ENCODE data around the gene EPHA7.

The EPHA7 gene

GRCh38 chr6:93219447-93219846, 199.9 kb downstream of the EPHA7 start:
- Histone ChIP-seq H3K4me3 (ENCODE audit: low read length) (no peak overlapping the region), H3K36me3 (ENCODE audit: control insufficient read depth, insufficient read depth, low read length) (no peaks in the 10 kb centered on the region), H3K9me3 (ENCODE audit: control insufficient read depth, low read length) (no peaks in the 10 kb centered on the region), H3K4me1 (ENCODE audit: control insufficient read depth, insufficient read depth, low read length) (no peaks in the 10 kb centered on the region), H3K27me3 (ENCODE audit: control insufficient read depth, insufficient read depth, low read length) (no peaks in the 10 kb centered on the region), H3K9ac (ENCODE audit: low read length) (no peak overlapping the region)

DNA sequence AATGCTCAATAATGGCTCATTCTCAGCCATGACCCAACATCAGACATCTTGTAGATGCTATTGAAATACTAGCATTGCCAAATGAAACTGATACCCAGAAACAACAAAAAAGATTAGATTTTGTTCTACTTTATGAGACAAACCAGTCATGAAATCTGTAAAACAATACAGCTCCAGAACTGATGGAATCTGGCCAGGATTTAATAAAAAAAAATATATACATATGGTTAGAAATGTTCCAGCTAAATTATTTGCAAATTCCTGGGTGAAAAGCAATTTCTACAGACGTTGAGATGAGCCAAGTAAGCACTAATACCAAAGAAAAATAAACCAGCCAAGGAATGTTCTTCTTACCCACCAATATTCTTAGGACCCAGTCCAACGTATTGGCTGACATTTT, 201.3 kb downstream of the EPHA7 start:
- Histone ChIP-seq H3K36me3 (ENCODE audit: control insufficient read depth, insufficient read depth, low read length) (no peaks in the 10 kb centered on the region), H3K4me3 (ENCODE audit: low read length) (no peak overlapping the region), H3K27me3 (ENCODE audit: control insufficient read depth, insufficient read depth, low read length) (no peaks in the 10 kb centered on the region), H3K9ac (ENCODE audit: low read length) (no peak overlapping the region), H3K4me1 (ENCODE audit: control insufficient read depth, insufficient read depth, low read length) (no peaks in the 10 kb centered on the region), H3K9me3 (ENCODE audit: control insufficient read depth, low read length) (no peaks in the 10 kb centered on the region)

GRCh38 chr6:93213028-93213427, 206.3 kb downstream of the EPHA7 start:
- Histone ChIP-seq H3K36me3 (ENCODE audit: control insufficient read depth, insufficient read depth, low read length) (no peaks in the 10 kb centered on the region), H3K9me3 (ENCODE audit: control insufficient read depth, low read length) (no peaks in the 10 kb centered on the region), H3K4me1 (ENCODE audit: control insufficient read depth, insufficient read depth, low read length) (no peaks in the 10 kb centered on the region), H3K27me3 (ENCODE audit: control insufficient read depth, insufficient read depth, low read length) (no peaks in the 10 kb centered on the region), H3K9ac (ENCODE audit: low read length) (no peak overlapping the region), H3K4me3 (ENCODE audit: low read length) (no peak overlapping the region)

- H3K4me3 ChIP-seq (ENCODE audit: low read length), result no peak overlapping the region
Observed at GRCh38 chr6:93210908-93211307, 208.5 kb downstream of the EPHA7 start.

GRCh38 chr6:93209358-93209757, 210.0 kb downstream of the EPHA7 start:
- Histone ChIP-seq H3K36me3 (ENCODE audit: control insufficient read depth, insufficient read depth, low read length) (no peaks in the 10 kb centered on the region), H3K4me3 (ENCODE audit: low read length) (no peak overlapping the region), H3K27me3 (ENCODE audit: control insufficient read depth, insufficient read depth, low read length) (no peaks in the 10 kb centered on the region), H3K4me1 (ENCODE audit: control insufficient read depth, insufficient read depth, low read length) (no peaks in the 10 kb centered on the region), H3K9ac (ENCODE audit: low read length) (no peak overlapping the region), H3K9me3 (ENCODE audit: control insufficient read depth, low read length) (no peaks in the 10 kb centered on the region)

More at GRCh38 chr6:93210908-93211307, 208.5 kb downstream of the EPHA7 start:
- Histone ChIP-seq H3K9ac (ENCODE audit: low read length) (no peak overlapping the region), H3K27me3 (ENCODE audit: control insufficient read depth, insufficient read depth, low read length) (no peaks in the 10 kb centered on the region), H3K36me3 (ENCODE audit: control insufficient read depth, insufficient read depth, low read length) (no peaks in the 10 kb centered on the region), H3K9me3 (ENCODE audit: control insufficient read depth, low read length) (no peaks in the 10 kb centered on the region), H3K4me1 (ENCODE audit: control insufficient read depth, insufficient read depth, low read length) (no peaks in the 10 kb centered on the region)

DNA sequence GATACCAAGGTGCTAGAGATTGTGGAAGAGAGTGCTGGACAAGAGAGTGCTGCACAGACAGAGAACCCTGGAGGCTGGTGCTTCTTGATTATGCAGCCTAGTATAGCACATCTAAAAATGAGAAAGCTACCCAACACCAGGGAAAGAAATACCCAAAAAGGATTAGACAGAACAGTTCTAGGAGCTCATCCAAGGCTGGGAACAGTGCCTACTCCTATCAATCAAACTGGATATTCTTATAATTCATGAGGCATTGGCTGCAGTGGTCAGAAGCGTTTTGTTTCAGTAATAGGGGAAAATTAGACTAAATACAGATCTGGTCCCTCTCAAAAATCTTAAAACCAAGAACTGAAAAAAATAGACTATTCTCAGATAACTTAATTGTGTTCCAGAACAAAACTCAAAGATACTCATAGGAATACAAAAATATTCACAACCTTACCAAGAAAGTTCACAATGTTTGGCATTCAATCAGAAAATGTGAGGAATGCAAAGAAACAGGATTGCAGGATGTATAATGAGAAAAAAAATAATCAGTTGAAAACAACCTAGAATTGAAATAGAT, 222.9 kb downstream of the EPHA7 start:
- Histone ChIP-seq H3K4me1 (ENCODE audit: control insufficient read depth, insufficient read depth, low read length) (no peaks in the 10 kb centered on the region), H3K36me3 (ENCODE audit: control insufficient read depth, insufficient read depth, low read length) (no peaks in the 10 kb centered on the region), H3K27me3 (ENCODE audit: control insufficient read depth, insufficient read depth, low read length) (no peaks in the 10 kb centered on the region), H3K9me3 (ENCODE audit: control insufficient read depth, low read length) (no peaks in the 10 kb centered on the region), H3K9ac (ENCODE audit: low read length) (no peak overlapping the region), H3K4me3 (ENCODE audit: low read length) (no peak overlapping the region)

GRCh38 chr6:93194480-93194879, 224.9 kb downstream of the EPHA7 start:
- H3K4me1 ChIP-seq (ENCODE audit: control insufficient read depth, insufficient read depth, low read length), result no peaks in the 10 kb centered on the region

DNA sequence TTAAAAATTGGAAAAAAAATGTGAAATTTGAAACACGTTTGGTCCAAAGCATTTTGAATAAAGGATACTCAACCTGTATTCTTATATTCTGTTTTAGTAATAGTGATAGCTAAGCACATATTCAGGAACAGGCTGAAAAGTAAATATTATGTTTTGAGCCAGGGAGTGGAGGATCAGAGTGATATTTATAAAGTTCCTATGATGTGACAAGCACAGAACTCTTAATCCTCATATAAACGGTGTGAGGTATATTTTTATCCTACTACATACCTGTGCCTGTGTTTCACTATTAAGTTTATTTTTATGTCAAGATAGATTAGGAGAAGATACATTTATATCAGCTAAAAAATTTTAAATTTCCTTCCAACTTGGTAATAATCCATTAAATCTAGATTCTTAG, 225.5 kb downstream of the EPHA7 start:
- H3K4me1 ChIP-seq (ENCODE audit: control insufficient read depth, insufficient read depth, low read length), result no peaks in the 10 kb centered on the region
- H3K9me3 ChIP-seq (ENCODE audit: control insufficient read depth, low read length), result no peaks in the 10 kb centered on the region
- no peaks in the 10 kb centered on the region for H3K36me3 ChIP-seq (ENCODE audit: control insufficient read depth, insufficient read depth, low read length)
- H3K4me3 ChIP-seq (ENCODE audit: low read length), result no peak overlapping the region
- H3K9ac ChIP-seq (ENCODE audit: low read length), result no peak overlapping the region
- H3K27me3 ChIP-seq (ENCODE audit: control insufficient read depth, insufficient read depth, low read length), result no peaks in the 10 kb centered on the region

More at GRCh38 chr6:93194480-93194879, 224.9 kb downstream of the EPHA7 start:
- Histone ChIP-seq H3K9me3 (ENCODE audit: control insufficient read depth, low read length) (no peaks in the 10 kb centered on the region), H3K9ac (ENCODE audit: low read length) (no peak overlapping the region), H3K36me3 (ENCODE audit: control insufficient read depth, insufficient read depth, low read length) (no peaks in the 10 kb centered on the region), H3K4me3 (ENCODE audit: low read length) (no peak overlapping the region), H3K27me3 (ENCODE audit: control insufficient read depth, insufficient read depth, low read length) (no peaks in the 10 kb centered on the region)

Measured in mucosa of stomach (tissue), 1 donor.